Measurements from ENCODE around the gene SCUBE3.

Gene SCUBE3

DNA sequence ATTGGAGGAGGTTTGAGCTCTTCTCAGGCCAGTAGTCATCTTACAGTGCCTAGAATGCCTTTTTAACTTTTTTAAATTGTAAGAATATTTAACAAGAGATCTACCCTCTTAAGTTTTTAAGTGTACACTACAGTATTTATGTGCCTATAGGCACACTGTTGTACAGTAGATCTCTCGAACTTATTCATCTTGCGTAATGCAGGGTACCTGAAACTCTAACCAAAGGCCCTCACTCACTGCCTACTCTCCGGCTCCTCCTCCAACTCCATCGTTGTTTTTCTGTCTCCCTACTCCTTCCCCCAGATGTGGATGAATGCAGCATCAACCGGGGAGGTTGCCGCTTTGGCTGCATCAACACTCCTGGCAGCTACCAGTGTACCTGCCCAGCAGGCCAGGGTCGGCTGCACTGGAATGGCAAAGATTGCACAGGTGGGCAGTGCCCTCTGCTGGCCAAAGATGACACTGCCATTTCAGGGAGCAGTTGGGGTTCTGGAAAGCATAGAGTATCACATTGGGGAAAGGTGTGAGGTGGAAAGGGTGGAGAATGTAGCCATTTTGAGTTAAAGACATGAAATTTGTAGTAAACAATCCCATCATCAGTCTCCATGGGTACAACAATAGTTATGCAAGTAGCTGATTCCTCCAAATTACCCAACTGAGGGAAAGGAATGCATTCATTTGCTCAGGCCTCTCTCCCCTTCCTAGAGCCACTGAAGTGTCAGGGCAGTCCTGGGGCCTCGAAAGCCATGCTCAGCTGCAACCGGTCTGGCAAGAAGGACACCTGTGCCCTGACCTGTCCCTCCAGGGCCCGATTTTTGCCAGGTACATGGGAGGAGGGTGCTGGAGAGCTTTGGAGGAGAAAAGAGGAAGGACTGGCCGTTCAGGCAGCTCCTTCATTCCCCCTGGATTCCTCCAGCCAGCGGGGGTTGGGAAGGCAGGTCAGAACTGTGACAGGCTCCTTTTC is 27.4 kb downstream of the SCUBE3 start:
- DNase-seq (ENCODE audit: low spot score) = peak; percentile 86

DNA sequence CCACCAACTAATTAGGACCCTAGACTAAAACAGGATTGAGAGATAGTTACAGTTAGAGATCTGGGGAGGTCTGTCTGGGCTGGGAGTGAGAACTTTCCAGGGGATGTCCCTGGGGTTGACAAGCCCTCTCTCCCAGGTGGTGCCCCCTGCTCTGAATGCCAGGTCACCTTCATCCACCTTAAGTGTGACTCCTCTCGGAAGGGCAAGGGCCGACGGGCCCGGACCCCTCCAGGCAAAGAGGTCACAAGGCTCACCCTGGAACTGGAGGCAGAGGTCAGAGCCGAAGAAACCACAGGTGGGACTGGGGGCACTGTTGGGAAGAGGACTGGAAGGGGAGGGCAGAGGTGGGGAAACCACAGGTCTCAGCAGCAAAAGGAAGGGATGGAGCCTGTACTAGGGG is 28.7 kb downstream of the SCUBE3 start:
- no peak for DNase-seq (ENCODE audit: low spot score)

- DNase-seq (ENCODE audit: low spot score) = no peak
Measured at GRCh38 chr6:35242906-35243305, 29.1 kb downstream of the SCUBE3 start.

- no peak for DNase-seq (ENCODE audit: low spot score)
Measured at GRCh38 chr6:35243386-35243958, 29.7 kb downstream of the SCUBE3 start.

DNA sequence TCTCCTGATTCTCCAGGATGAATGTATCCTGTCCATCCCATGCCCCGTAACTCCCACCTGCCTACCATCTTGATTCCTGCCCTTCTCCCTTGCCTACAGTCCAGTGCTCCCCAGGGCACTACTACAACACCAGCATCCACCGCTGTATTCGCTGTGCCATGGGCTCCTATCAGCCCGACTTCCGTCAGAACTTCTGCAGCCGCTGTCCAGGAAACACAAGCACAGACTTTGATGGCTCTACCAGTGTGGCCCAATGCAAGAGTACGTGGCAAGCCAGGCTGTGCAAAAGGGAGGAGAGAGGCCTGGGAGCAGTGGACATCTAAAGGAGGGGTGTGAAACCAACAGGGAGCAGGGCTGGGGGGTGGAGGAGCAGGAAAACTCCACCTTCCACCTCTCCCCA is 30.8 kb downstream of the SCUBE3 start:
- DNase-seq (ENCODE audit: low spot score) = no peak

DNA sequence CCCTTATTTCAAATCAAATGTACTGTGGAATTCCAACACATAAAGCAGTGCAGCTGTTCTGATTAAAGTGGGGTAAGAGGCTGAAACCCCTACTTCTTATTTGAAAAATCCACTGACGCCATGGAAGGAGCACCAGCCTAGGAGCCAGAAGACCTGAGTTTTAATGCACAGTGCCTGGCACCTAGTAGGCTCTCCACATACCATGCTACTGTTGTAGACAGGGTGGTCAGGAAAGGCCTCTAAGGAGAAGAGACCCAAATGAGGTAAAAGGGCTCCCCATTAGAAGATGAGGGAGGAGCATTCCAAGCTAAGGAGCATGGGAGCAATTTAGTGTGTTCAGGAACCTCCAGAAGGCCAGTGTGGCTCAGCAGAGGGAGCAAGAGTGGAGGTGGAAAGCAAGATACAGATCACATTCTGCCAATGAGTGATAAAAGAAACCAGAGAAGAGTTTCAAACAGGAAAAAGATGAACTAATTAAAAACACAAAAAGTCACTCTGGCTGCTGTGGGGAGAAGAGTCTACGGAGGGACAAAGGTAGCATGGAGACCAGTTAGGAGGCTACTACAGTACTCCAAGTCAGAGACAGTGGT is 34.0 kb downstream of the SCUBE3 start:
- DNase-seq (ENCODE audit: low spot score) = no peak

DNA sequence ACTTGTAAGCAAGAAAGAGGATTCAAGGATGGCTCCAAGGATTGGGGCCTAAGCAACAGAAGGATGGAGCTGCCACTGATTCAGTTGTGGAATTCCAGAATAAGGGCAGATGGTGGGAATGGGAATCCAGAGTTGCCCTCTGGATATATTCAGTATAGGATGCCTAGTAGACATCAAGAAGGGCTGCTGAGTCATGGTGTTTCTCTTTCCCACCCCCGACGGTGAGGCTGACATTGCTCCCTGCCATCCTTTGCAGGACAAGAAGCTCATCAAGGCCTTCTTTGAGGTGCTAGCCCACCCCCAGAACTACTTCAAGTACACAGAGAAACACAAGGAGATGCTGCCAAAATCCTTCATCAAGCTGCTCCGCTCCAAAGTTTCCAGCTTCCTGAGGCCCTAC is 34.5 kb downstream of the SCUBE3 start:
- no peak for DNase-seq (ENCODE audit: low spot score)

DNA sequence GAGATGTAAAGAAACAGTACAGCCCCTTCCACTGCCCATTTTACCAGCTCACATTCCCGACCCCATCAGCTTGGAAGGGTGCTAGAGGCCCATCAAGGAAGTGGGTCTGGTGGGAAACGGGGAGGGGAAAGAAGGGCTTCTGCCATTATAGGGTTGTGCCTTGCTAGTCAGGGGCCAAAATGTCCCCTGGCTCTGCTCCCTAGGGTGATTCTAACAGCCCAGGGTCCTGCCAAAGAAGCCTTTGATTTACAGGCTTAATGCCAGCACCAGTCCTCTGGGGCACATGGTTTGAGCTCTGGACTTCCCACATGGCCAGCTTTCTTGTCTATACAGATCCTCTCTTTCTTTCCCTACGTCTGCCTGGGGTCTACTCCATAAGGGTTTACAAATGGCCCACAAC is 35.2 kb downstream of the SCUBE3 start:
- DNase-seq (ENCODE audit: low spot score) = no peak

GRCh38 chr6:35251949-35252348 is 38.2 kb downstream of the SCUBE3 start:
- no peak for DNase-seq (ENCODE audit: low spot score)

- DNase-seq (ENCODE audit: low spot score) = no peak
Measured at GRCh38 chr6:35253249-35253648, 39.5 kb downstream of the SCUBE3 start.

DNA sequence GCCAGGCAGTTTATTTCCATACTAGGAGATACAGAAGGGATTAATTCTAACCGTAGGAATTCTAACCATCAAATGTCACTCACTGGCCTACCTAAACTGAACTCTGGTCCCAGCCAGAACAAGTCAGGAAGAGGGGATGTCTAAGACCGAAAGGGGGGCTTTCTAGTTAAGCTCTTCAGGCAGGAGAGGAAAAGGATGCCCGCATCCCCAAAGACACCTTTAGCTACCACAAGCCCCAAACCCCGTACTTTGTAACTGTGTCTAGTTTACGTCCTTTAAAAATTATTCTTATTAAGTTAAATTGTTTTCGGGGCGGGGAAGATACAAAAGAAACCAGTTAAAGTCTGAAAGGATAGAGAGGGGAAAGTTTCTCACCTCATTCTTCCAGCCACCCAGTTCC is 44.6 kb downstream of the SCUBE3 start:
- no peak for DNase-seq (ENCODE audit: low spot score)

GRCh38 chr6:35258858-35259193 is 45.1 kb downstream of the SCUBE3 start:
- no peak for DNase-seq (ENCODE audit: low spot score)

DNA sequence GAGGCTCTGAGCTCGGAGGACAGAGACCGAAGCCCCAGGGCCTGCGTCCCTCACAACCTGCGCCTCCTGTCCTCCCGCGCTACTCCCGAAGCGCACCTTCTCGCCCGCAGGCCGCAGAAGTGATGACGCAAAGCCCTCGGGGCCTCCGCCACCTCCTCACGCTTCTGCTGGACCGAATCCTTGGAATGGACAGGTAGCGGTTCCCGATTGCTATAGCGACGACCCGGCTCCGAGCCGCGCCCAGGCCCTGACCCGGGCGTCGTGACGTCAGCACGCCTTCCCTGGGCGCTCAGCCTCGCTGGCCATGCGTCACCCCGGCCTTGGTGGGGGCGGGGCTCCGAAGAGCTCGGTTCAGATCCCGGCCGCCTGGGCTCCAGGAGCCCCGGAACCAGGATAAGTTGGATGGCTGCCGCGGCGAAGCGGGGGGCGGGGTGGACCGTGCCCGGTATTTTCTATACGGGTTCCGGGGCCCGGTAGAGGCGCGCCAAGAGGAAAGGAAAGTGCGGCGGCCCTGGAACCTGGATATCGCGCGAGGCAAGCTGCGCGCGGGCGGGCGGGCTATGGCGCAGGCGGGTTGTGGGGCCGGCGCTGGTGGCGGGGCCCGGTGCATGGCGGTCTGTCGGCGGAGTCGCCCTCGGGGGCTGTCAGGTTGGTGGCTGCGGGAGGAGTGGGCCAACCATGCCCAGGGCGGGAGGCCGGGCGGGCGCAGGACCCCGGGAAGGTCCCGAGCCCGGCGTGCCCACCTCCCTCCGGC is 45.6 kb downstream of the SCUBE3 start, which contains the start of gene ZNF76:
TSS of gene ZNF76 (plus strand) at position 542 of the 754 bp plus-strand sequence. CDS start 21,417 bp downstream, outside the sequence.
- DNase-seq (ENCODE audit: low spot score) = peak; percentile 99

DNA sequence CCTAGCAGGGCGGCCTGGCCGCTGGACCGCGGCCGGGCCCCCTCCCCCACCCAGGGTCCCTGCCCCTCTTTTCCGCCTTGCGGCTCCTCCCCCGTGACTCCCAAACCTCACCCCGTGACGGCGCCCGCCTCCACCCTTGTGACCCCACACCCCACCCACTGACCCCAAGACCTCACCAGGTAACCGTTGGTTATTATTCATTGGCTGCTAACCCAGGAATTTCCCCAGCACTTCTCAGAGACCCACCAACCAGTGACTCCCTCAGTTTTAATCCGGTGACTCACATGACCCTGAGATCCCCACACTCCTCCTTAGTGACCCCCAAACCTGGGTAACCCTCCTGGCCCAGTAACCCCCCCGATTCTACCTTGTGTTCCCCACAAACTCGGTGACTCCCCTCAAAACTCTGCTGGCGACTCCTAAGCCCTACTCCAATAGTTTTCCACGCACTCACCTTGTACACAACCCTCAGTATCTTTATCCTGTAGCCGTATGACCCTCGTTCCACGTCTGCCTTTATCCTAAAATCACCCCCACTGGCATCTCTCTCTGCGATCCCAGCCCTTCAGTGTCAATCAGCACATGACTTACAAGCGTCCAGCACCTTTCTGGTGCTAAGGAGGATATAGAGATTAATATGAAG is 46.3 kb downstream of the SCUBE3 start:
- no peak for DNase-seq (ENCODE audit: low spot score)

- DNase-seq (ENCODE audit: low spot score) = no peak
Measured at GRCh38 chr6:35260591-35261570, 47.1 kb downstream of the SCUBE3 start.

DNA sequence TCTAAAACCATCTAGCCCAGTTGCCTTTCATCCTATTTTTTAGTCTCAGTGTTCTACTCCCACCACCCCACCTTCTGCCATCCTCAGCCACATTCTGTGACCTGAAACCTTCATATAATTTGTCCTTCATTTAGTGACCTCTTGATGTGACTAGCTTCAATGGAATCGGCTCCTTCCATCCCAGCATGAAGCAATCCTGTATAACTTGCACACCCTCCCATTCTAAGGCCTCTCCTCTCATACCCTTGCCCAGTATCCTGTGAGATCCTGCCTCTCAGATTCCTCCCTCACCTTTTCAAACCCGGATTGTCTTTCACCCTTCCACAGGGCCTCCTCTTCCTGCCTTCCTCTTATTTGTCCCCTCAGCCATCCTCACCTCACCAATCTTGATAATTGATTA is 48.8 kb downstream of the SCUBE3 start:
- no peak for DNase-seq (ENCODE audit: low spot score)

DNA sequence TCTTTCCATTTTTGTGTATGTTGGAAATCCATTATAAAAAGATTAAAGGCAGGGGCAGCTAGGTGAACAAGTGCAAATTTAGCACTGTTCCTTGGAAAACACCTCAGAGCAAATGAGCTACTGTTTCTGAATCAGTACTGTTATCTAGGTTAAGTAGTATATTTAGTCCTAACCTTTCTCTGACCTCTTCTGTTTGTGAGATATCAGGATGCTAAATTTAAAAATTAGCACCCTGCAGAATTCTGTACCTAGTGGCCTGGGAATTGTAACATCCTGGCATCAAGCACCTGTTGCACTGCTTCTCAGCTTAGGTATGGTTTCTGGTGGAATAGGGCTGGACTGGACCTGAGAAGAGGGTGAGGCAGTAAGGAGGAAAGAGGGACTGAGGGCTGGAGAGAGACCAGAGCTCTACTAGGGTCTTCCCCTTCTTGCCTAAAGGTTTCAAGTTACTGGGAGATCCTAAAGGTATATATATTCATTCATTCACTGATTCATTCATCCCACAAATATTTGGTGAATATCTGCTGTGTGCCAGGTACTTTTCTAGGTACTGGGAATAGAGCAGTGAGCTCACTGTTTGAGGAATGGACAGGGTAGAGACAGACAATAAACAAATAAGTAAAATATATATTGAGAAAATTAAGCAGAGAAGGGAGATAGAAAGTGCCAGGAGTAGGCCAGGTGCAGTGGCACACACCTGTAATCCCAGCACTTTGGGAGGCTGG is 51.0 kb downstream of the SCUBE3 start:
- DNase-seq (ENCODE audit: low spot score) = no peak

- no peak for DNase-seq (ENCODE audit: low spot score)
Measured at GRCh38 chr6:35265523-35265922, 51.8 kb downstream of the SCUBE3 start.

DNA sequence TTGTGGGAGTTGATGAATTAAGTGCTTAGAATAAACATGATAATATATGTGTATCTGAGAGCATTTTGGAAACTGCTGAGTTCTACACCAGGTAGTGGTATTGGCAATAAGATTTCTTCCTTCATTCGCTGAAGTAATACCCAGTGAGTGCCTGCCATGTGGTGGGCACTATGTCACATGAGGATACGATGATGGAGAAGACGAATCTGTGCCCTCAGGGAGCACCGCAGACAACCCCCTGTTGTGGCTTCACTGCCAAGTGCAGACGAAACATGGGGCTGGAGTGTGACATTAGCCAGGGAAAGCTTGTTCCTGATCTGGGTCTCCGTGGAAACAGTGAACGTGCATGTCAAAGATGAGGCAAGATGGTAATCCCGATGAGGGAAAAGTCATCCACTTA is 53.7 kb downstream of the SCUBE3 start:
- DNase-seq (ENCODE audit: low spot score) = no peak

GRCh38 chr6:35267897-35268296 is 54.1 kb downstream of the SCUBE3 start:
- DNase-seq (ENCODE audit: low spot score) = no peak

Measured in ecto neural progenitor cell (in vitro differentiated cells).